Tibial artery (tissue), 4 donors: Measurements from ENCODE around the gene CLRN1.

Experiments
- DNase-seq, 2 donors: peaks; one replicate each; pipeline ENCODE4 v3.0.0-alpha.2; 2019
- H3K27ac ChIP-seq, 2 donors: fragments of 200-600 bp; sonication (generic) in 1 of 2; 1 replicate in 1 of 2; 2 replicates in 1 of 2; pipeline ENCODE4 v1.5.1; 2018 to 2019; ENCODE audit warnings: mild to moderate bottlenecking in 1 of 2
- H3K27me3 ChIP-seq, 2 donors: fragments of 200-600 bp; sonication (generic) in 1 of 2; one replicate each; pipeline versions ENCODE4 v1.5.1 to v1.6.0; 2016 to 2019
- H3K36me3 ChIP-seq, 3 donors: fragments of 200-600 bp; sonication (generic) in 2 of 3; one replicate each; pipeline ENCODE4 v1.5.1; 2016 to 2019; ENCODE audit warnings: mild to moderate bottlenecking in 2 of 3
- H3K4me1 ChIP-seq, 4 donors: fragments of 200-600 bp; sonication (generic) in 2 of 4; 1 replicate in 3 of 4; 2 replicates in 1 of 4; pipeline ENCODE4 v1.5.1; 2016 to 2019
- H3K4me3 ChIP-seq, 2 donors: fragments of 200-600 bp; sonication (generic) in 1 of 2; 1 replicate in 1 of 2; 2 replicates in 1 of 2; pipeline ENCODE4 v1.5.1; 2018 to 2019; ENCODE audit warnings: mild to moderate bottlenecking in 2 of 2
- H3K9me3 ChIP-seq, 3 donors: fragments of 200-600 bp; sonication (generic) in 1 of 3; one replicate each; pipeline ENCODE4 v1.5.1; 2016 to 2019
- intact Hi-C: fragments of 100-400 bp; cut with DNase I; formaldehyde crosslinking; loops from one replicate; pipeline ENCODE4 v1.15.0; 2023; ENCODE audit warnings: low total_unique reads
- TF ChIP-seq, protein P1 (sequence below), 2 experiments: fragments of 200-600 bp in 1 of 2; fragments of 450-650 bp in 1 of 2; IDR thresholded peaks; one replicate each; pipeline ENCODE4 v1.5.1; 2017 to 2019; ENCODE audit warnings: antibody characterized with exemption in 2 of 2, mild to moderate bottlenecking in 1 of 2, moderate library complexity in 1 of 2

The CLRN1 gene

DNA sequence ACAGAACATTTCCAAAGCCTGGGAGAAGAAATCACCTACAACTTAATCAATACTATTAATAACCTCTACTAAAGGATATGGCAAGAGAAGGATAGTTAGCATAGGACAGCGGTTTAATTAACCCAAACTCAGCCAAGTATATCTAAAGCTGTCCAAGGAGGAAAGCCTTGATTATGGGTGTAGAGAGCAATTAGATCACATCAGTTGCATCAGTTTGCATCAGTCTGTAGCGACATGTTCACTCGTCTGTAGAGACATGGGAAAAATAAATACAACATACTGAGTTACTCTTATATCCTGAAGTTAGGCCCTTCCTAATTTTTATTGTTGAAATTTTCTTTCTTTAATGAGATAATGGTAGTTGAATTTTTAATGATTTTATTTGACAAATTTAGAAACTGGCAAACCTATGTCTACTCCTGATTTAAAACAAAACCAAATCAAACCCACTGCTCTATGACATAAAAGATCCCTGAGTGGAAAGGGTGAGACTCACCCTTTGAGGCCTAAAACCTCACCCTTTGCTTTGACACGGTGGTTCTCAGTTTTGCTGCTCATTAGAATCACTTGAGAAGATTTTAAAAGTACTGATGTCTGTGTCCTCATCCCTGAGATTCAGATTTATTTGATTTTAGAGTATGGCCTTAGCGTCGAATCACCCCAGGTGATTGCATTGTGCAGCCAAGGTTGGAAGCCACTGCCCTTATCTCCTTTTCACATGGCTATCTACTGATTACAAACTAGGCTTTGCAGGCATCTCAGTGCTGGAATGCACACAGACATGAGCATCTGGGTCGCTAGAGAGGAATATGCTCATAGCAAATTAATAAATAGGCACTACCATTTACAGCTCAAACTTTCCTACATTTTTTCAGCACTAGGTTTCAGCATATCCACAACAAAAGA lies 2.8 kb upstream of the CLRN1 start:
- TF ChIP-seq, protein P1, sequence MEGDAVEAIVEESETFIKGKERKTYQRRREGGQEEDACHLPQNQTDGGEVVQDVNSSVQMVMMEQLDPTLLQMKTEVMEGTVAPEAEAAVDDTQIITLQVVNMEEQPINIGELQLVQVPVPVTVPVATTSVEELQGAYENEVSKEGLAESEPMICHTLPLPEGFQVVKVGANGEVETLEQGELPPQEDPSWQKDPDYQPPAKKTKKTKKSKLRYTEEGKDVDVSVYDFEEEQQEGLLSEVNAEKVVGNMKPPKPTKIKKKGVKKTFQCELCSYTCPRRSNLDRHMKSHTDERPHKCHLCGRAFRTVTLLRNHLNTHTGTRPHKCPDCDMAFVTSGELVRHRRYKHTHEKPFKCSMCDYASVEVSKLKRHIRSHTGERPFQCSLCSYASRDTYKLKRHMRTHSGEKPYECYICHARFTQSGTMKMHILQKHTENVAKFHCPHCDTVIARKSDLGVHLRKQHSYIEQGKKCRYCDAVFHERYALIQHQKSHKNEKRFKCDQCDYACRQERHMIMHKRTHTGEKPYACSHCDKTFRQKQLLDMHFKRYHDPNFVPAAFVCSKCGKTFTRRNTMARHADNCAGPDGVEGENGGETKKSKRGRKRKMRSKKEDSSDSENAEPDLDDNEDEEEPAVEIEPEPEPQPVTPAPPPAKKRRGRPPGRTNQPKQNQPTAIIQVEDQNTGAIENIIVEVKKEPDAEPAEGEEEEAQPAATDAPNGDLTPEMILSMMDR (IDR thresholded peaks at IDR 0.05) = no peak
- intact Hi-C loops = no loop called here
- no peak overlapping the region for H3K4me3 ChIP-seq

DNA sequence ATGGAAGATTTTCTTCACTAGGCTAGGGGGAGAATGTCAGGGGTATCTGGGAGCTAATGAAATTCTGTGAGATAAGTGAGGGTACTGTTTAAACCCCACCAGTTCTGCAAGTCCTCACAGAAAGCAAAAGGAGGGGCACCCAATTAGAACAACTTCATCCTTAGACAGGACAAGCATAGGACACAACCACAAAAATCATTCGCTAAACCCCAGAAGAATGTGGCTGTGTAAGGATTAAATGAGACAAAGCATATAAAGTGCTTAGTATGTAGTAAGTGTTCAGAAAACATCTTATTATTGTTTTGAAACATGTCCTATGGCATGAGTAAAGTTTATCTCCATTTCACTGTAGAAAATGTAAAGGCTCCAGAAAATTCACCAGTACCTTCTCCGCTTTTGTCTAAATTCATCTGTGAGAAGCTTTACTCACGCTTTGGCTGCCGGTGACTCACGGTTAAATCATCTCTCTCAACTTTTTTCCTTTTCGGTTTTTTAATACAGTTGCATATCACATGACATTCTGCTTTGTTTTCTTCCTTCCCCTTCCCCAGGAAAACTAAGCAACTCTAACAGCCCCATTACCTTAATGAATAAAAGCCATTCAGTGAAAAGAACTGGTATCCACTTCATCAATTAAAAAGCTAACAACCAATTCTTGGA lies 1.7 kb downstream of the CLRN1 start:
- TF ChIP-seq, protein P1 (IDR thresholded peaks at IDR 0.05) = no peak
- Histone ChIP-seq H3K27ac (no peak overlapping the region), H3K4me3 (no peak overlapping the region), H3K9me3 (no peaks in the 10 kb centered on the region), H3K36me3 (no peaks in the 10 kb centered on the region), H3K27me3 (no peaks in the 10 kb centered on the region), H3K4me1 (no peaks in the 10 kb centered on the region)
- intact Hi-C loops = no loop called here
- DNase-seq = no peak

More for the DNA sequence above, 2.8 kb upstream of the CLRN1 start:
- Histone ChIP-seq H3K27me3 (no peaks in the 10 kb centered on the region), H3K27ac (no peak overlapping the region), H3K9me3 (no peaks in the 10 kb centered on the region), H3K4me1 (no peaks in the 10 kb centered on the region), H3K36me3 (no peaks in the 10 kb centered on the region)
- no peak for DNase-seq

DNA sequence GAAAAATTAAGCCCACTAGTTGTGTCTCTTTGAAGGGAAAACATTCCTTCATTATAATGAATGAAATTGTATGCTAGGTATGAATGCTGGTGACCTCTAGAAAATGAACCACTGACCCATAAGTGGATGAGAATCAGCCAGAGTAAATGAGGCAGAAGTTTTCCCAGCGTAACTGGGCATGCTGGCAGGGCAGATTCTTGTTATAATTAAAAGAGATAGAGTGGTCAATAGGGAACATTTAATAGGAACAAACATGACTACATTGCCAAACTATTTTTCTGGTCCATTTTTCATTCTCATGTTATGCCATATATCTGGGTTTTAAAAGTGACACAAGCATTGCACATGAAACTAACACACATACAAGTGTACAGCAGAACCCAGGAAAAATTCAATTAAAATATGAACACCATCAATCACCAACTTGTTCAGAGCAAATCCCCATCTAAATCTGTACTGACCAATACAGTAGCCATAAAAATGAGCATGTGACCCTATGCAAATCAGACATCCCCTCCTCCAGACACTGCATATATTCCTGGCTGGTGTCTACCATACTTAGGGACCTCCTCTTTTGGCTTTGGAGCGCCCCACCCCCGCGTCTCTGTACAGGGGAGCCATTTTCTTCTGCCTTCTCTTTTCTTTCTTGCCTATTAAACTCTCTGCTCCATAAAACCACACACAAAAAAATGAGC lies 4.0 kb downstream of the CLRN1 start:
- H3K27ac ChIP-seq = no peak overlapping the region
- H3K27me3 ChIP-seq = no peaks in the 10 kb centered on the region
- no peaks in the 10 kb centered on the region for H3K4me1 ChIP-seq
- no peaks in the 10 kb centered on the region for H3K36me3 ChIP-seq
- H3K9me3 ChIP-seq = no peaks in the 10 kb centered on the region
- intact Hi-C loops = no loop called here
- no peak for DNase-seq
- TF ChIP-seq, protein P1 (IDR thresholded peaks at IDR 0.05) = no peak
- no peak overlapping the region for H3K4me3 ChIP-seq

DNA sequence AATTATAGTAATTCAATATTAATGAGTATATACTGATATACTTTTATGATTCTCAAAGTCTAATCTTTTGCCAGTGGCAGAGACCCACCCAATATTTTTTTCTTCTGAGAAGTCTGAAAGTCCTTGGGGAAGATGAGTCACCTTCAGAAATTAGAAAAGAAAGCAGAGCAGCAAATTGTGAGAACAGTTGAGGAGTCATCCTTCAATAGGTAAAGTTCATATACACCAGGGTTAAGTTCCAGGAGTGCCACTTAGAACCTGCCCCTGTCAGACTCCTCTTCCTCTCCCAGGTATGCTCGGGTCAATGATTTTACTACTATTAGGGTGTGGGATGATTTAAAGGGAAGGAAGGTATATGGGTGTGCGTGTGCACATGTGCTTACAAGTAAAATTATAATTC lies 7.1 kb downstream of the CLRN1 start:
- Histone ChIP-seq H3K27ac (no peak overlapping the region), H3K36me3 (no peaks in the 10 kb centered on the region), H3K9me3 (no peaks in the 10 kb centered on the region), H3K27me3 (no peaks in the 10 kb centered on the region), H3K4me3 (no peak overlapping the region), H3K4me1 (no peaks in the 10 kb centered on the region)
- intact Hi-C loops = no loop called here
- DNase-seq = no peak
- TF ChIP-seq, protein P1 (IDR thresholded peaks at IDR 0.05) = no peak

DNA sequence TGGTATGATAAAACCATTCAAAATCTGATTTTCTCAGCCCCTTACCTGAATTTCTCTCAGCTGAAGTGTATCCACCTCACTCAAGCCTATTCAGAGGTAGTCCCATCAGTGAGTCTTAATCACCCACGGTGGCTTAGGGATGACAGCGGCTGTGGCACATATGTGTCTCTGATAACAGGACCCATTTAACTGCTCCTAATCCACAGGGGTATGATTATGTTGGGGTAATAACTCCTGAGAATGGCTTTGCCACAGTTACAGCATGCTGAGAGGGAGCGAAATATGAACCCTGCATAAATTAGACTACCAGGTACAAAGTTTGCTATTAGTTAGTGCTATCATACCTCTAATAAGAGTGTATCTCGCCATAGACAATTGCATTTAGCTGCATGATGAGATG lies 10.6 kb downstream of the CLRN1 start:
- DNase-seq = no peak
- TF ChIP-seq, protein P1 (IDR thresholded peaks at IDR 0.05) = no peak
- no peaks in the 10 kb centered on the region for H3K9me3 ChIP-seq
- H3K4me3 ChIP-seq = no peak overlapping the region
- no peaks in the 10 kb centered on the region for H3K36me3 ChIP-seq
- H3K4me1 ChIP-seq = no peaks in the 10 kb centered on the region
- no peak overlapping the region for H3K27ac ChIP-seq
- intact Hi-C loops = no loop called here
- no peaks in the 10 kb centered on the region for H3K27me3 ChIP-seq
